ENCODE results near the gene SPEM1.

The SPEM1 gene

DNA sequence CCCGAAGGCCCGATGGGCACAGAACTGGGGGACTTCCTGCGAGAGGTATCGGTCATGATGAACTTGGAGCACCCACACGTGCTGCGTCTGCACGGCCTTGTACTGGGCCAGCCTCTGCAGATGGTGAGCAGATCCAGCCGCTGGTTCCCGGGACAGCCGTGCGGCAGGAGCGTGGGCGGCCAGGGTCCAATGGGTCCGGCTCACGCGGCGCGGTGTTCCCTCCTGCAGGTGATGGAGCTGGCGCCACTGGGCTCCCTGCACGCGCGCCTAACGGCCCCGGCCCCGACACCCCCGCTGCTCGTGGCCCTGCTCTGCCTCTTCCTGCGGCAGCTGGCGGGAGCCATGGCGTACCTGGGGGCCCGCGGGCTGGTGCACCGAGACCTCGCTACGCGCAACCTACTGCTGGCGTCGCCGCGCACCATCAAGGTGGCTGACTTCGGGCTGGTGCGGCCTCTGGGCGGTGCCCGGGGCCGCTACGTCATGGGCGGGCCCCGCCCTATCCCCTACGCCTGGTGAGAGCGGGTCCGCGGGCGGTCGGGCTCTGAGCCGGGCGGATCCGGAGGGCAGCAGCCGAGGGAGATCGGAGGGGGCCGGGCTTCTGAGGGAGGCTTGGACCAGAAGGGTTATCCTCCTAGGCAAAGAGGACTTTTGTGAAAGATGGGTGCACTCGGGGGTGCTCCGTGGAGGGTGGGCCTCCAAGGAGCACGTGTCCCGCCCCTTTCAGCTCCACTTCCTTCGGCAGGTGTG, 36.2 kb upstream of the SPEM1 start:
- no peaks in the 10 kb centered on the region for H4K20me1 ChIP-seq (ENCODE audit: insufficient read depth, low read length)
- peak overlapping the region; percentile 86; the same call in 1 of the 2 replicates for H2AFZ ChIP-seq (ENCODE audit: low read depth, low read length)
- H3K9ac ChIP-seq (ENCODE audit: low read length): peak overlapping the region; percentile 67

DNA sequence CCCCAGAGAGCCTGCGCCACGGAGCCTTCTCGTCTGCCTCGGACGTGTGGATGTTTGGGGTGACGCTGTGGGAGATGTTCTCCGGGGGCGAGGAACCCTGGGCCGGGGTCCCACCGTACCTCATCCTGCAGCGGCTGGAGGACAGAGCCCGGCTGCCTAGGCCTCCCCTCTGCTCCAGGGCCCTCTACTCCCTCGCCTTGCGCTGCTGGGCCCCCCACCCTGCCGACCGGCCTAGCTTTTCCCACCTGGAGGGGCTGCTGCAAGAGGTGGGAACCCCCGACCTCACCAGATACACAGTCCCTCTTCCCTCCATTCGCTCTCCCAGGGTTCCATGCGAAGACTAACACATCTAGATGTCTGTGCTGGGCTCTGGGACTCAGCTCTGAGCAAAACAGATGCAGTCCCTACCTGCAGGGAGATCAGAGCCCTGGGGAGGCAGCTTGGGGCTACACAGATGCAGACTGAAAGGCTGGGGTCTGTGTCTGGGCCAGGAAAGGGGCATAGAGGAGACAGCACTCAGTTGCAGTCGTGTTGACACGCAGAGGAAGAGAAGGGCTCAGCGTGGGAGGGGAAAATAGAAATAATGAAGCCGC, 35.5 kb upstream of the SPEM1 start:
- Histone ChIP-seq H3K27ac (ENCODE audit: low read length) (no peak overlapping the region), H3K4me3 (ENCODE audit: low read length) (peak overlapping the region; percentile 84), H3K79me2 (ENCODE audit: low read length) (no peaks in the 10 kb centered on the region), H3K4me1 (ENCODE audit: low read length) (peaks cover 9% of the 10 kb centered on the region; the same call in 1 of the 2 replicates), H3K36me3 (replicated peaks; ENCODE audit: low read depth, low read length) (no peaks in the 10 kb centered on the region), H4K20me1 (ENCODE audit: insufficient read depth, low read length) (no peaks in the 10 kb centered on the region), H3K27me3 (ENCODE audit: low read depth, low read length) (no peaks in the 10 kb centered on the region), H3K4me2 (ENCODE audit: low read length) (peak overlapping the region; percentile 77), H3K9me3 (ENCODE audit: insufficient read depth, low read length) (no peaks in the 10 kb centered on the region), H3K9ac (ENCODE audit: low read length) (peak overlapping the region; percentile 67), H2AFZ (ENCODE audit: low read depth, low read length) (peak overlapping the region; percentile 86; the same call in 1 of the 2 replicates)
- TF ChIP-seq, protein P1, sequence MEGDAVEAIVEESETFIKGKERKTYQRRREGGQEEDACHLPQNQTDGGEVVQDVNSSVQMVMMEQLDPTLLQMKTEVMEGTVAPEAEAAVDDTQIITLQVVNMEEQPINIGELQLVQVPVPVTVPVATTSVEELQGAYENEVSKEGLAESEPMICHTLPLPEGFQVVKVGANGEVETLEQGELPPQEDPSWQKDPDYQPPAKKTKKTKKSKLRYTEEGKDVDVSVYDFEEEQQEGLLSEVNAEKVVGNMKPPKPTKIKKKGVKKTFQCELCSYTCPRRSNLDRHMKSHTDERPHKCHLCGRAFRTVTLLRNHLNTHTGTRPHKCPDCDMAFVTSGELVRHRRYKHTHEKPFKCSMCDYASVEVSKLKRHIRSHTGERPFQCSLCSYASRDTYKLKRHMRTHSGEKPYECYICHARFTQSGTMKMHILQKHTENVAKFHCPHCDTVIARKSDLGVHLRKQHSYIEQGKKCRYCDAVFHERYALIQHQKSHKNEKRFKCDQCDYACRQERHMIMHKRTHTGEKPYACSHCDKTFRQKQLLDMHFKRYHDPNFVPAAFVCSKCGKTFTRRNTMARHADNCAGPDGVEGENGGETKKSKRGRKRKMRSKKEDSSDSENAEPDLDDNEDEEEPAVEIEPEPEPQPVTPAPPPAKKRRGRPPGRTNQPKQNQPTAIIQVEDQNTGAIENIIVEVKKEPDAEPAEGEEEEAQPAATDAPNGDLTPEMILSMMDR (IDR thresholded peaks at IDR 0.05; ENCODE audit: low read depth, low read length): no peak
- TF ChIP-seq EZH2phosphoT487 (IDR thresholded peaks at IDR 0.05; ENCODE audit: low read depth): no peak

More for the DNA sequence above, 36.2 kb upstream of the SPEM1 start:
- Histone ChIP-seq H3K27me3 (ENCODE audit: low read depth, low read length) (no peaks in the 10 kb centered on the region), H3K4me1 (ENCODE audit: low read length) (peaks cover 9% of the 10 kb centered on the region; the same call in 1 of the 2 replicates), H3K79me2 (ENCODE audit: low read length) (no peaks in the 10 kb centered on the region), H3K4me3 (ENCODE audit: low read length) (peak overlapping the region; percentile 84), H3K36me3 (replicated peaks; ENCODE audit: low read depth, low read length) (no peaks in the 10 kb centered on the region), H3K4me2 (ENCODE audit: low read length) (peak overlapping the region; percentile 77), H3K27ac (ENCODE audit: low read length) (no peak overlapping the region), H3K9me3 (ENCODE audit: insufficient read depth, low read length) (0 out of 2 replicates have a peak, but pooled peaks cover 5% of the 10 kb centered on the region)
- TF ChIP-seq, protein P1 (IDR thresholded peaks at IDR 0.05; ENCODE audit: low read depth, low read length): no peak
- TF ChIP-seq EZH2phosphoT487 (IDR thresholded peaks at IDR 0.05; ENCODE audit: low read depth): no peak

DNA sequence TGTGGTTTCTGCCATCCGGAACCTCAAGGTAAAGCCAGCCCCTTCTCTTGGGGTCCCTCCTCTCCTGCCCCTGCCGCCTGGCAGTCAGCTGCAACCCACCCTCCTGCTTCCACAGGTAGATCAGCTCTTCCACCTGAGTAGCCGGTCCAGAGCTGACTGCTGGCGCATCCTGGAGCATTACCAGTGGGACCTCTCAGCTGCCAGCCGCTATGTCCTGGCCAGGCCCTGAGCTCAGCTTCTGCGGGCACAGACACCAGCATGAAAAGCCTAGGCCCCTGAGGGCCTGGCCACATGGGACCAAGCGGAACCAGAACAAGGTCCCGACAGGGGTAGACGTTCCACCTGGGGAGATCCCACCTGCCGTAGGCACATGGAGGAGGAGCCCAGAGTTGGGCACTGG, 31.3 kb upstream of the SPEM1 start:
- Histone ChIP-seq H3K9me3 (ENCODE audit: insufficient read depth, low read length) (no peaks in the 10 kb centered on the region), H3K4me2 (ENCODE audit: low read length) (no peak overlapping the region), H3K27ac (ENCODE audit: low read length) (no peak overlapping the region), H3K36me3 (replicated peaks; ENCODE audit: low read depth, low read length) (no peaks in the 10 kb centered on the region), H2AFZ (ENCODE audit: low read depth, low read length) (no peak overlapping the region), H3K4me1 (ENCODE audit: low read length) (peaks cover 7% of the 10 kb centered on the region; the same call in 1 of the 2 replicates), H3K9ac (ENCODE audit: low read length) (no peak overlapping the region), H4K20me1 (ENCODE audit: insufficient read depth, low read length) (no peaks in the 10 kb centered on the region), H3K4me3 (ENCODE audit: low read length) (no peak overlapping the region), H3K27me3 (ENCODE audit: low read depth, low read length) (no peaks in the 10 kb centered on the region), H3K79me2 (ENCODE audit: low read length) (no peaks in the 10 kb centered on the region)
- TF ChIP-seq, protein P1 (IDR thresholded peaks at IDR 0.05; ENCODE audit: low read depth, low read length): no peak
- no peak for TF ChIP-seq EZH2phosphoT487 (IDR thresholded peaks at IDR 0.05; ENCODE audit: low read depth)
